A673 (cell line): ENCODE results near the gene ITGB2. TPM values are rescaled to one million over a fixed set of nuclear protein-coding genes. Genes with fewer than 3 reads are reported as not detected.

ENCODE experiments used
- BruUV-seq: library from RNA; stranded (reverse); fragments of 400-500 nt; replicated peaks from 2 replicates; lab custom pipeline; 2021; lab: Mats Ljungman, UMichigan
- CTCF ChIA-PET: fragments of 300-600 bp; sonication (Branson Sonifier 250); formaldehyde crosslinking; loops from one replicate; lab custom pipeline; 2022; ENCODE audit warnings: antibody characterized with exemption; lab: Charles Lee
- POLR2A ChIA-PET: fragments of 300-600 bp; sonication (Branson Sonifier 250); formaldehyde crosslinking; loops from one replicate; lab custom pipeline; 2022; ENCODE audit warnings: antibody characterized with exemption; ENCODE audit not compliant: low non-redundant PET; lab: Charles Lee
- DNase-seq: peaks from one replicate; pipeline ENCODE4 v3.0.0-alpha.2; 2015; ENCODE audit warnings: low spot score
- H3K27ac ChIP-seq: fragments of 200-600 bp; sonication (generic); 2 replicates; pipeline ENCODE4 v1.5.1; 2016; ENCODE audit warnings: mixed run types, low read depth, mild to moderate bottlenecking, mixed read lengths, antibody characterized with exemption, low read length; ENCODE audit not compliant: poor library complexity, severe bottlenecking
- H3K27me3 ChIP-seq: fragments of 200-600 bp; sonication (generic); replicated peaks from 2 replicates; pipeline ENCODE4 v1.6.1; 2017; ENCODE audit warnings: mixed run types, low read depth, mild to moderate bottlenecking, mixed read lengths, antibody characterized with exemption, low read length; ENCODE audit not compliant: insufficient read depth, poor library complexity
- H3K36me3 ChIP-seq: fragments of 200-600 bp; sonication (generic); 2 replicates; pipeline ENCODE4 v1.6.1; 2016; ENCODE audit warnings: mixed run types, mild to moderate bottlenecking, mixed read lengths, antibody characterized with exemption, low read length; ENCODE audit not compliant: insufficient read depth, poor library complexity, severe bottlenecking
- H3K4me1 ChIP-seq: fragments of 200-600 bp; sonication (generic); 2 replicates; pipeline ENCODE4 v1.6.1; 2017; ENCODE audit warnings: mixed run types, mild to moderate bottlenecking, mixed read lengths, antibody characterized with exemption, low read length; ENCODE audit not compliant: insufficient read depth, poor library complexity, severe bottlenecking
- H3K4me3 ChIP-seq: fragments of 200-600 bp; sonication (generic); 2 replicates; pipeline ENCODE4 v1.5.1; 2016; ENCODE audit warnings: low read depth, mixed run types, mild to moderate bottlenecking, mixed read lengths, low read length; ENCODE audit not compliant: poor library complexity, severe bottlenecking
- H3K9me3 ChIP-seq: fragments of 200-600 bp; sonication (generic); 2 replicates; pipeline ENCODE4 v1.6.1; 2016; ENCODE audit warnings: mixed run types, low read depth, mild to moderate bottlenecking, mixed read lengths, antibody characterized with exemption, low read length; ENCODE audit not compliant: poor library complexity, severe bottlenecking
- EZH2 ChIP-seq: fragments of 200-600 bp; sonication (generic); IDR thresholded peaks from 2 replicates; pipeline ENCODE4 v1.6.1; 2017; ENCODE audit warnings: borderline replicate concordance, low read depth, mild to moderate bottlenecking, mixed read lengths, antibody characterized with exemption, low read length; ENCODE audit not compliant: poor library complexity, severe bottlenecking
- intact Hi-C: fragments of 100-400 bp; cut with micrococcal nuclease; formaldehyde crosslinking; loops from one replicate; pipeline ENCODE4 v1.10.0; 2022; ENCODE audit not compliant: unreplicated experiment
- total RNA-seq: library from RNA; stranded (reverse); gene quantifications from 2 replicates; pipeline ENCODE4 v1.2.3, GENCODE V29; 2021
- TF ChIP-seq, protein P1 (sequence below): fragments of 300-800, 200-600 bp; sonication (generic); conservative IDR thresholded peaks from 2 replicates; pipeline ENCODE4 v1.5.1; 2017; ENCODE audit warnings: low read depth, mild to moderate bottlenecking, antibody characterized with exemption, low read length, moderate library complexity, mixed read lengths

The ITGB2 gene
- total RNA-seq, 1 experiment from 2014 or later: 5.0 TPM

DNA sequence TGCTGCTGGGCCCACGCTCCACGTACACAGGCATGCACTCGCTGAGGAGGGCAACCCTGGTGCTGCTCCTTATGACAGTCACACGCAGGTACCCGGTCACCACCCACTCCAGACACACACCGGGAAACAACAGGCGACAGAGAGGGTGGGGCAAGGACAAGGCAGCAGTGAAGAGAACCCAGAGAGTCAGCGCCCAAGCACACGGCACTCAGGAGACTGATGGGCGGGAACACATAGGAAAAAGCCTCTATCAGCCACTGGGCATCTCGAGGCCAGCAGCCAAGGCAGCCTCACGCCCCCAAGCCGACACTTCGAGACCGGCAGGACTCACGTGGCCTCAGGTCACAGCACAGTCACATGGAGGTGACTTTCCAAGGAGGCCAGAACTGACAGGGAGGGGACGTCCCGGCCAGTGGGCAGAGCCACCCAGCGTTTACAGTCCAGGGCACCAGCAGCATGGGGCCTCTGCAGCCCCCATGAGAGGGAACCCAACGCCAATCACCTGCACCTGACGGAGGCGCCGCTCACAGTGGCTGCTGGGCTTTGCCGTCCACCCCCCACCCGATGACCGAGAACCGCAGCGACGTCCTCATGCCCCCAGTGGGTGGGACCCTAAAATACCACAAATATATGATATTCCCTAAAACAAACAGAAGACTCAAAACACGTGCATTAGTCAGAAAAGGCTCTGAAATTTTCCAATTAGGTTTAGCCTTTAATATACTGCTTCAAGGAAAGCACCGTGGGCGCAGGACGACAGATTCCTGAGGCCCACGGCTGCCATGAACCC is 66.9 kb downstream of the ITGB2 start:
- POLR2A ChIA-PET: no interaction called here
- no TSS peak for BruUV-seq
- H3K9me3 ChIP-seq: no peaks in the 10 kb centered on the region
- no peaks in the 10 kb centered on the region for H3K27me3 ChIP-seq
- no peaks in the 10 kb centered on the region for H3K4me1 ChIP-seq
- DNase-seq: no peak
- no peak overlapping the region for H3K27ac ChIP-seq
- TF ChIP-seq, protein P1, sequence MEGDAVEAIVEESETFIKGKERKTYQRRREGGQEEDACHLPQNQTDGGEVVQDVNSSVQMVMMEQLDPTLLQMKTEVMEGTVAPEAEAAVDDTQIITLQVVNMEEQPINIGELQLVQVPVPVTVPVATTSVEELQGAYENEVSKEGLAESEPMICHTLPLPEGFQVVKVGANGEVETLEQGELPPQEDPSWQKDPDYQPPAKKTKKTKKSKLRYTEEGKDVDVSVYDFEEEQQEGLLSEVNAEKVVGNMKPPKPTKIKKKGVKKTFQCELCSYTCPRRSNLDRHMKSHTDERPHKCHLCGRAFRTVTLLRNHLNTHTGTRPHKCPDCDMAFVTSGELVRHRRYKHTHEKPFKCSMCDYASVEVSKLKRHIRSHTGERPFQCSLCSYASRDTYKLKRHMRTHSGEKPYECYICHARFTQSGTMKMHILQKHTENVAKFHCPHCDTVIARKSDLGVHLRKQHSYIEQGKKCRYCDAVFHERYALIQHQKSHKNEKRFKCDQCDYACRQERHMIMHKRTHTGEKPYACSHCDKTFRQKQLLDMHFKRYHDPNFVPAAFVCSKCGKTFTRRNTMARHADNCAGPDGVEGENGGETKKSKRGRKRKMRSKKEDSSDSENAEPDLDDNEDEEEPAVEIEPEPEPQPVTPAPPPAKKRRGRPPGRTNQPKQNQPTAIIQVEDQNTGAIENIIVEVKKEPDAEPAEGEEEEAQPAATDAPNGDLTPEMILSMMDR: no peak
- no peak for TF ChIP-seq EZH2
- H3K36me3 ChIP-seq: peaks cover 93% of the 10 kb centered on the region
- intact Hi-C loops: no loop called here
- H3K4me3 ChIP-seq: no peak overlapping the region
- CTCF ChIA-PET: no interaction called here

DNA sequence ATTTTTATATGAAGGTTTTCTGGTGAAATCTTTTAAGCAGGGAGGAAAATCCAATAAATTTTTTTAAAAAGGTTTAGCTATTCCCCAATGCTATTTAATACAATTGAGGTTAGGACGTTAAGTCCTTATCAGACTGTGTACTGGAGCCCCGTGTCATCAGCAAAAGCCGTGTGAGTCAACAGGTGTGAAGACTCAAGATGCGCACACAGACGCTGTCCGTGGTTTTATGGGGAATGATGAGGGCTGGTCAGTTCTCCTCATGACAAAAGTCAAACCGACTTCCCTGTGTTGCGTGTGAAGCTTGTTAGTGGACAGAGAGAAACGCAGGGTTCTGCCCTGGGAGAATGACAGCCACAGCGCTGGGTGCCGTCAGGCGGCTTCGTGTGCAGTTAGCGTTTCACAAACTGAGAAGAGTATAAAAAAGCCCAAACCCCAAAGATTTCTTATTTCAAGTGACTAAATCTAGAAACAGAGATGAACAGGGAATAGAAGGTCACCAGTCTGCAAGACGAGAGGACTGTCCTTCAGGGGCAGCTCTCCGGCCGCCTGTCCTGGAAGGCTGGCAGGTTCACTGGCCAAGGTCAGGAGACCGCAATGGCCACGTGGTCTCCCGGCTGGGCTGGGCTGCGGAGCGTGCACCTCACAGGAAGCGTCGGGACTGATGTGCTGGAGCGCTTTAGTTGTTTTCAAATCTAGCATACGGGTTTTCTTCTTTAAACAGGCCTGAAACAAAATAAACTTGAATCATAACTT is 69.6 kb downstream of the ITGB2 start:
- TF ChIP-seq, protein P1: no peak
- TF ChIP-seq EZH2: no peak
- Histone ChIP-seq H3K4me1 (peaks cover 3% of the 10 kb centered on the region), H3K27ac (no peak overlapping the region), H3K9me3 (no peaks in the 10 kb centered on the region), H3K4me3 (no peak overlapping the region), H3K36me3 (peaks cover 68% of the 10 kb centered on the region), H3K27me3 (no peaks in the 10 kb centered on the region)
- intact Hi-C loops: no loop called here
- no peak for DNase-seq
- ChIA-PET CTCF (no interaction called here), POLR2A (no interaction called here)
- no TSS peak for BruUV-seq

DNA sequence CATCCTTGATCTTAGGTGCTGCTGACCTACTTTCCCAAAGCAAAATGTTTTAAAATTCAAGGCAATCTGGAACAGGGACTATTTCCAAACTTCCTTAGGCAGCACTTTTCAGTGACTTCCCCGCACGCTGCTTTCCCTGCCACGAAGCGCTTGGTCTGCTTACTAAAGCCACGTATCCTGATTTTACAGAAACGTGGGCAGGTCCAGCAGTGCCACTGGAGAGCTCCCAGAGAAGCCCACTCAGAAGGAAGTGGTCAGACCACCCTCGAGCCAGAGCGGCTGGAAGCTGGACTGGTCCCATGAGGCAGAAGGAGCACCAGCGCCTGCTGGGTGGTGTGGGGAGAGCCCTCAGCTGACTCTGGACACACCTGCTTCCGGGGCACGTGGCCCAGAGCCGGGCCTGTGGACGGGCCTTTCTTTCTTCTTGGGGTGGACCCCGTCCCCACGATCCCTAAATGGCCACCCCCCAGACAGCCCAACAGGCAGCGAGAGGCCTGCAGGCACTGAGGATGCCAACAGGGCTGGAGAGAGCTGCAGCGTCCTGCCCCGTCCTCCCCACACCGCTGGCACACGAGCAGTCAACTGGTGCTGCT is 70.4 kb downstream of the ITGB2 start:
- TF ChIP-seq, protein P1: no peak
- TF ChIP-seq EZH2: no peak
- Histone ChIP-seq H3K27ac (no peak overlapping the region), H3K4me3 (no peak overlapping the region), H3K27me3 (no peaks in the 10 kb centered on the region), H3K9me3 (no peaks in the 10 kb centered on the region), H3K4me1 (peaks cover 9% of the 10 kb centered on the region), H3K36me3 (peaks cover 60% of the 10 kb centered on the region)
- no TSS peak for BruUV-seq
- intact Hi-C loops: no loop called here
- no peak for DNase-seq
- CTCF ChIA-PET: no interaction called here
- POLR2A ChIA-PET: no interaction called here
